Kidney epithelial cell (primary cell): Measurements from ENCODE around the gene ITPRID2. TPM values are rescaled to one million over a fixed set of nuclear protein-coding genes. Genes with fewer than 3 reads are reported as not detected.

ENCODE experiments used
- DNase-seq: peaks from one replicate; pipeline ENCODE4 v3.0.0-alpha.2; 2010; ENCODE audit warnings: low read depth
- H3K27me3 ChIP-seq: 2 replicates; pipeline ENCODE4 v1.6.0; 2011; ENCODE audit warnings: low read length; ENCODE audit not compliant: control insufficient read depth, insufficient read depth
- H3K36me3 ChIP-seq: 2 replicates; pipeline ENCODE4 v1.5.1; 2011; ENCODE audit warnings: low read length; ENCODE audit not compliant: control insufficient read depth, insufficient read depth
- H3K4me3 ChIP-seq: 2 replicates; pipeline ENCODE4 v1.5.1; 2011; ENCODE audit warnings: low read depth, mild to moderate bottlenecking, control low read depth, low read length
- CTCF ChIP-seq: IDR thresholded peaks from 2 replicates; pipeline ENCODE4 v1.5.1; 2011; ENCODE audit warnings: mild to moderate bottlenecking, moderate library complexity, low read length, control low read depth, inconsistent platforms; ENCODE audit not compliant: insufficient read depth, poor library complexity, severe bottlenecking
- total RNA-seq: library from RNA; depleted of rRNA; stranded (reverse); fragments of >200 nt; gene quantifications from 2 replicates; pipeline ENCODE4 v1.2.3, GENCODE V29; 2015

The ITPRID2 gene
- total RNA-seq, 1 donor from 2014 or later = 60.2 TPM

- no peak for DNase-seq
- Histone ChIP-seq H3K27me3 (no peaks in the 10 kb centered on the region), H3K4me3 (no peak overlapping the region), H3K36me3 (no peaks in the 10 kb centered on the region)
- TF ChIP-seq CTCF = no peak
Measured at GRCh38 chr2:181848261-181848886, 43.2 kb upstream of the ITPRID2 start.

- TF ChIP-seq CTCF = no peak
- Histone ChIP-seq H3K27me3 (no peaks in the 10 kb centered on the region), H3K4me3 (no peak overlapping the region), H3K36me3 (no peaks in the 10 kb centered on the region)
- no peak for DNase-seq
Measured at GRCh38 chr2:181849601-181850000, 41.9 kb upstream of the ITPRID2 start.

GRCh38 chr2:181850936-181851560 is 40.5 kb upstream of the ITPRID2 start:
- TF ChIP-seq CTCF = no peak
- no peak for DNase-seq
- Histone ChIP-seq H3K4me3 (no peak overlapping the region), H3K36me3 (no peaks in the 10 kb centered on the region), H3K27me3 (no peaks in the 10 kb centered on the region)

- Histone ChIP-seq H3K36me3 (no peaks in the 10 kb centered on the region), H3K4me3 (no peak overlapping the region), H3K27me3 (no peaks in the 10 kb centered on the region)
- no peak for DNase-seq
- TF ChIP-seq CTCF = no peak
Measured at GRCh38 chr2:181851726-181852125, 39.8 kb upstream of the ITPRID2 start.

- TF ChIP-seq CTCF = no peak
- no peak for DNase-seq
Measured at GRCh38 chr2:181853696-181854095, 37.8 kb upstream of the ITPRID2 start.

GRCh38 chr2:181857483-181857882 is 34.0 kb upstream of the ITPRID2 start:
- Histone ChIP-seq H3K27me3 (no peaks in the 10 kb centered on the region), H3K4me3 (no peak overlapping the region), H3K36me3 (no peaks in the 10 kb centered on the region)
- no peak for TF ChIP-seq CTCF
- DNase-seq = no peak

More at GRCh38 chr2:181853696-181854095, 37.8 kb upstream of the ITPRID2 start:
- no peaks in the 10 kb centered on the region for H3K36me3 ChIP-seq
- H3K4me3 ChIP-seq = no peak overlapping the region
- H3K27me3 ChIP-seq = no peaks in the 10 kb centered on the region
